Stimulated activated CD8-positive, alpha-beta memory T cell treated with anti-CD3 and anti-CD28 coated beads, Interleukin-4, amount 100 ng/mL, for 24 hours (primary cell): ENCODE data around the gene AKR1C2.
"Not testable (repeated sequence)": the region's sequence is repeated elsewhere in the genome, so short reads cannot be mapped to it uniquely, and the experiment has no call there.

ENCODE experiments used
- DNase-seq: peaks from one replicate; pipeline ENCODE4 v3.0.0-alpha.2; 2020; ENCODE audit warnings: low read depth

Gene AKR1C2

GRCh38 chr10:5023177-5023805 lies 19.6 kb upstream of the AKR1C2 start:
- DNase-seq = no peak

DNA sequence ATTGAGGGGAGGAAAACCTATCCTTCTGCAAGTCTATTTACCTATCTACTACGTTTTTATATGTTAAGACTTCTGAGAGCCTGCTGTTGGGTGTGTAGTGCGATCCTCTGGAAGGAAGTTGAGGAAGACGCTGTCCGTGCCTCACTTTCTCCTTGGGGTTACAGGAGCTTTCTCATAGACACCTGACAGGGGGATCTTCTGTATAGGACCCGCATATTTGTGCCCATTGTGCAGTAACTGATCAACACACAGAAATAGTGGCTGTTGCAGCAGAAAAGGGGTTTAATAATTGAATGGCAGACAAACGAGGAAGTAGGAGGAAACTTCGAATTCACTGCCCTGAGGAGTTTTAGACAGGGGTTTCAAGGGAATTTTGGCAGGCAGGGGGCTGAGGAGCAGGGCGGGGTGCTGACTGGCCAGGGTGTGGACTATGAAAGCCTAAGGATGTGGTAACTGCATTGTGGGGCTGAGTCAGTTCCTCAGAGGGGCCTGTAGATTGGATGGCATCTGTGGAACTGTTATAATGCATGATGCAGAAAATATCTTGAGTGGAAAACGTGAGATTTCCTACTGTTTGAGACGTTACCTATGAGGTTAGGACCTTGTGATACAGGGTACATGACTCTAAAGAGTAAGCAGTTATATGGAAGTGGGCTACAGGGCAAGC lies 18.1 kb upstream of the AKR1C2 start:
- DNase-seq = not testable (repeated sequence)

GRCh38 chr10:5019770-5020612 lies 16.3 kb upstream of the AKR1C2 start:
- not testable (repeated sequence) for DNase-seq

- not testable (repeated sequence) for DNase-seq
Measured at GRCh38 chr10:5018671-5019277, 15.1 kb upstream of the AKR1C2 start.

DNA sequence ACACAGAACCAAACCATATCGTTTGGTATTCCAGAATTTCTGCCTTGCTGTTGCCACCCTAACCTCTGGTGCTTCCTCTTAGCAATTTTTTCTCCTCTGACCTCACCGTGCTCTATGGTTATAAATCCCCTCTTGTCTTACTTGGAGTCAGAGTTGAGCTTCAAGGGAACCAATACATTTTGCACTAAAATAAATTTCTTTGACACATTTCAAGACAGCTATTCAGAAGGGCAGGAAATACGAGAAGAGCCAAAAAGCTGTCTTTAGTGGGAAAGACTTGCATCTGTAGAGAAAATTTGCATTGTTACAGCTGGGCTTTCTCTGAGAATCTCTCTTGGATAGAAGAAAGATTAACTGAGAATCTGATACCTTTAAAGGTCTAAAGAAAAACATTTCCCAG lies 14.5 kb upstream of the AKR1C2 start:
- no peak for DNase-seq

DNA sequence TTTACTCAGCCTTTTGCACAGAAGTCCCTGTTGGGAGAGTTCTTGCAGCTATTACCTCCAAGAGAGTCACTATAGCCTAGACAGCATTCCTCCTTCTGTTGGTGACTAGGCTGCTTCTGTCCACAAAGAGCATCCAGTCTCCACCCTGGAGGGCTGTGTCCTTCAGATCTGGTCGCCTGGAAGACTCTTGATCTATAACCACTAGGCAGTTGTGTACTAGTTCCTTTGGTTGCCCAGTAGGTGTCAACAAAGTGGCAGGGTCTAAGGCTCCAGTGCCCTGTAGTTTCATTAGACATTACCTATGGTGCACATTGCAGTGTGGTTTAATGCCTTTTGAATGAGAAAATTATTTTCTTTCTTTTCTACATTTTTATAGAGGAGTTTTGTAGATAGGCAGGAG lies 11.3 kb upstream of the AKR1C2 start:
- DNase-seq = no peak

GRCh38 chr10:5014200-5014910 lies 10.7 kb upstream of the AKR1C2 start:
- DNase-seq = not testable (repeated sequence)

DNA sequence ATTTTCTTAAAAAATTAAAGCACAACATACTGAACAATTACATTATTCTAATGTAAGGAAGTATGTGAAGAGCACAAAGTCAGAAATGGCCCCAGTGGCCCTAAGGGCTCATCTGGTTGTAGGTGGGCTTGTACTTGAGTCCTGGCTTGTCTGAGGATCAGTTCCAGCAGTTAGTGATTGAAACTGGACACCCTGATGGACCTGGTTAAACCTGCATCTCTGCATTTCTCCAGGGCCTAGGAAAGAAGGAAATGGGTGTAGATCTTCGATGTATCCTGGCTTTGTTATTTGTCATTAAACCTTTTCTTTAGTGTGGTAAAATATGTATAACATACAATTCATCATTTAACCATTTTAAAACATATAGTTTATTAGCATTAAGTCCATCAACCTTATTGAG lies 9.7 kb upstream of the AKR1C2 start:
- DNase-seq = no peak

DNA sequence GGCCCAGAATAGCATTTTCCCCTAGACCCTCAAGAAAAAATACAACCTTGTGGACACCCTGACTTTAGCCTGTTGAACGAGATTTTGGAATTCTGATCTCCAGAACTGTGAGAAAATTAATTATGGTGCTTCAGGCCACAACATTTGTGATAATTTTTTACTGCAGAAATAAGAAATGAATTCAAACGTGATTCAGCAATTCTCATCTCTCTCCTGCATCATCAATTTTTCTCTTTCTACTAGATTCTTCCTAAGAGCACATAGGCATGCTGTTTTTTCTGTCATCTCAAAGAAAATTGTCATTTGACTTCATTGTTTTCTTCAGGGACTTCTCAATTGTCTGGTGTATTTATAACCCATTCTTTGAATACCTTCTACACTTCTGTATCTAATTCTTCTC lies 8.9 kb upstream of the AKR1C2 start:
- no peak for DNase-seq

- not testable (repeated sequence) for DNase-seq
Measured at GRCh38 chr10:5011392-5011791, 7.7 kb upstream of the AKR1C2 start.

DNA sequence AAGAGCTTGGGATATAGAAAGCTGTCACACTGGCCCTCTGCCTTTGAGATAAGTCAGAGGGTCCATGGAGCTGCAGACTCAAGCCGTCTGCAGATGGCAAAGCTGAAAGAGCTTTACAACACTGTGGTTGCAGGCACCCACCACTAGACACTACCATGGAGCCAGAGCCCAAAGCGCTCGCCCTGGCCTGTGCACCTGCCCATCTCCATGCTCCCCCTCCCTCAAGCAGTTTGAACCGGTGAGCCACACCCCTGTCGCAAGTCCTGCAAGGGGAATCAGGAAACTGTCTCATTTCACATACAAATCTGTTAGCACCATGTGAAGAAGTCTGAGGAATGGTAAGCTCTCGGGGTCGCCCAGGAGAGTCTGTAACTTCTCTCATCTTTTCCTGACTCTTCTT lies 6.4 kb upstream of the AKR1C2 start:
- DNase-seq = not testable (repeated sequence)

DNA sequence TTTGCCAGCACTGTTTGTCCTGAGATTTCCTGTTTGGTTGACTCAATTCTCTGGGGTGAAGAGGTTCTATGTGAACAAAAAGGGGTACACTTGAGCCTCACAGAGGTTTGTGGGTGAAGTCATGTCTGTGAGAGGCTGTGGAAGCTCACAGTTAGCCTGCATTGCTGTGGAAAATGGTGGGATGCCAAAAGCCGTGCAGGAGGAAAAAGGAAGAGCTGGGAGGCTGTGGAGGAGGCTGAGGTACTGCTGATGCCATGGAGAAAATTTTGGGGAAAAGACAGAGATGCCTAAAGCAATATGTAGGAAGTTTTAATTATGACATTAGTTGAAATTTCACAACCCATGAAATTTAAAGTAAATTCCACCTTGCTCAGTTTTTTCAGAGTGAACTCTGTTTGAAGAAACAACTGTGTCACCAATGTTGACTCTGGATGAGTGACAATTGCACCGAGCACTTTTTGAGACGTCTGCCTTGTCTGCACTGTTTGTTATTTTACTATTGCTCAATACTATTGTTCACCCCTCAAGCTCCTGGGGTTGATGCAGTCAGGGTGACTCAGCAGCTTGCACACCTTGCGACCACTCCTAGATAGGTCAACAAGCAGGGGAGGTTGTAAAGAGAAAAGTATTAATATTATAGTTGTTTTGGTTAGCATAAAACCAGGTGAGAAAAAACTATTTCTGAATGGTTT lies 5.3 kb upstream of the AKR1C2 start:
- DNase-seq = not testable (repeated sequence)

DNA sequence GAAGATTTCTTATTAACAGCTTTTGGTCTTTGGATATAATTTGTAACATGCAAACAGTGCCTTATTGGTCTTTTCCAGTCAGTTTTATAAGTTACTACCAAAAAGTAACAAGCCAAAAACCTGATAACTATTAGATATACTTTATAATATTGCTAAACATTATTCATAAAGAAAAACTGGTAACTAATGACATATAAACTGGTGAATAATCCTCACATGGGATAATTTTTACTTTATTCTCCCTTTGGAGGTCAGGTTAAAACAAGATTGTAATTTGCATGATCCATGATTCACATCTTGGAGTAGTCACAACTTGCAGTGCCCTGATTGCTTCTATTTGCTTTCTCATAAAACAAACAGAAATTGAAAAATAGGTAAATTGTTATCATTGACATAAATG lies 844 bp upstream of the AKR1C2 start:
- not testable (repeated sequence) for DNase-seq

GRCh38 chr10:5004030-5004385 lies 351 bp upstream of the AKR1C2 start:
- not testable (repeated sequence) for DNase-seq

GRCh38 chr10:5002013-5002727 lies 1.5 kb downstream of the AKR1C2 start:
- no peak for DNase-seq

DNA sequence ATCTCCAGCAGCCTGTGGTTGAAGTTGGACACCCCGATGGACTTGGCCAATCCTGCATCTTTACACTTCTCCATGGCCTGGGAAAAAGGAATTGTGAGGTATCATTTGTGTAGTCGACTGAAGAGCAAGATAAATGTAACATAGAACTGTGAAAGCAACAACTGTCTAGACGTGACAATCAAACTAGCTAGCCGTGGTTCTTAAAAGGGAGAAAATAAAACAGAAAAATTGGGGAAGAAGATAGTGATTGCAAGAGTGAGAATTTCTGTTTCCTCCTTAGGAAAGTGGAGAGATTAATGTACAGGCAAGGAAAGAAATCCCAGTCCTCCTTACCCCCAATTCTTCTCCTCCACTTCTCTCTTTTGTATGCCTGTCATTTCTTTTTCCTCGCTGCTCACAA lies 5.0 kb downstream of the AKR1C2 start:
- no peak for DNase-seq

DNA sequence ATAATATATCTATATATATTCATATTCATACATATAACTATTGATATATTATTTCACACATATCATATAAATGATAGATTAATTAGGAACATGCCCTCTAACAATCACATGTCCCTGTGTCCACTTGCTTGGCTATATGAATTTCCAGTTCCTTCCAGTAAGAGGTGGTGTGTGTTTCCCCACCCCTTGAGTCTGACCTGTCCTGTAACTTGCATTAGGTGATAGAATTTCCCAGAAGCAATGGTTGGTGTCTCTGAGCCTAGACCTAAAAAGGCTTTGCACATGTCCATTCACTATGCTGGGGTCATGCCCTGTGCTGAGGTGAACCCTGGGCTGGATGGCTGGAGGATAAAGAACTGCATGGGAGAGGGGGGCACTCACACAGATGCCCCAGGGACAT lies 9.4 kb downstream of the AKR1C2 start:
- DNase-seq = not testable (repeated sequence)

- not testable (repeated sequence) for DNase-seq
Measured at GRCh38 chr10:4992564-4992963, 11.1 kb downstream of the AKR1C2 start.

GRCh38 chr10:4991463-4991862 lies 12.2 kb downstream of the AKR1C2 start:
- DNase-seq = not testable (repeated sequence)

DNA sequence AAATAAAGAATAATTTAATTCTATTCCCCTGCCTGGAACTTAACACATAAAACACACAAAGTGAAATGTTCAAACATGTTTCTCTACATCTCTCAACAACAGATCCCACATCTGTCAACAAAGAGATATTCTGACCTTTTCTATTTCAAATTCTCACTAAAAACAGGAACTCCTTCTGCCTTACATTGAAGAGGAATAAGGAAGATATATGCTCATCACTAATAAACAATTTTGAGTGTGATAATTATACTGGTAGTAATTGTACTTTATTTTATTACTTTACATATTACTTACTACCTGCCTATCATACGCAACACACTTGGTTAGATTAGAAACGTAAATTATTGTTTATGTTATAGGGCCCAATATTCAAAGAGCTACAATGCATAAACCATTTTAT lies 13.4 kb downstream of the AKR1C2 start:
- no peak for DNase-seq
